Activated B cell treated with CpG ODN at 0.5 μM for 24 hours (primary cell): ENCODE data around the gene TUBA4B. TPM values are rescaled to one million over a fixed set of nuclear protein-coding genes. Genes with fewer than 3 reads are reported as not detected.
"Not testable (repeated sequence)": the region's sequence is repeated elsewhere in the genome, so short reads cannot be mapped to it uniquely, and the experiment has no call there.

Experiments
- ATAC-seq: fragments of 200-7000 bp; cut with Tn5 transposase; one replicate; pipeline ENCODE4 v1.10.0; 2021; ENCODE audit warnings: low read depth, mild to moderate bottlenecking, moderate library complexity
- CTCF ChIA-PET: fragments of 350-600 bp; sonication (Branson Sonifier 250); formaldehyde crosslinking; loops from one replicate; lab custom pipeline; 2021; ENCODE audit warnings: antibody characterized with exemption; lab: Charles Lee
- POLR2A ChIA-PET: fragments of 350-600 bp; sonication (Branson Sonifier 250); formaldehyde crosslinking; loops from one replicate; lab custom pipeline; 2021; ENCODE audit warnings: antibody characterized with exemption; lab: Charles Lee
- DNase-seq: peaks from one replicate; pipeline ENCODE4 v3.0.0; 2022
- H3K27ac Mint-ChIP-seq: one replicate; pipeline ENCODE4 v1.8.0; 2020; ENCODE audit warnings: mixed read lengths
- H3K27me3 Mint-ChIP-seq: one replicate; pipeline ENCODE4 v1.8.0; 2021; ENCODE audit warnings: mixed read lengths
- H3K36me3 Mint-ChIP-seq: one replicate; pipeline ENCODE4 v1.8.0; 2021; ENCODE audit warnings: low read depth, mixed read lengths
- H3K4me1 Mint-ChIP-seq: one replicate; pipeline ENCODE4 v1.8.0; 2021; ENCODE audit warnings: mixed read lengths
- H3K4me3 Mint-ChIP-seq: one replicate; pipeline ENCODE4 v1.8.0; 2020; ENCODE audit warnings: mild to moderate bottlenecking, mixed read lengths
- H3K9me3 Mint-ChIP-seq: one replicate; pipeline ENCODE4 v1.8.0; 2020; ENCODE audit warnings: mixed read lengths
- intact Hi-C: fragments of 100-400 bp; cut with micrococcal nuclease; formaldehyde crosslinking; loops from one replicate; pipeline ENCODE4 v1.15.1; 2024
- total RNA-seq: library from RNA; stranded (reverse); gene quantifications from 2 replicates; pipeline ENCODE4 v1.2.3, GENCODE V29; 2022
- TF ChIP-seq, protein P1 (sequence below): fragments of 200-600 bp; IDR thresholded peaks from one replicate; pipeline ENCODE4 v1.8.0; 2022; ENCODE audit warnings: antibody characterized with exemption, mild to moderate bottlenecking

Gene TUBA4B
- total RNA-seq, 1 donor from 2014 or later = not detected

DNA sequence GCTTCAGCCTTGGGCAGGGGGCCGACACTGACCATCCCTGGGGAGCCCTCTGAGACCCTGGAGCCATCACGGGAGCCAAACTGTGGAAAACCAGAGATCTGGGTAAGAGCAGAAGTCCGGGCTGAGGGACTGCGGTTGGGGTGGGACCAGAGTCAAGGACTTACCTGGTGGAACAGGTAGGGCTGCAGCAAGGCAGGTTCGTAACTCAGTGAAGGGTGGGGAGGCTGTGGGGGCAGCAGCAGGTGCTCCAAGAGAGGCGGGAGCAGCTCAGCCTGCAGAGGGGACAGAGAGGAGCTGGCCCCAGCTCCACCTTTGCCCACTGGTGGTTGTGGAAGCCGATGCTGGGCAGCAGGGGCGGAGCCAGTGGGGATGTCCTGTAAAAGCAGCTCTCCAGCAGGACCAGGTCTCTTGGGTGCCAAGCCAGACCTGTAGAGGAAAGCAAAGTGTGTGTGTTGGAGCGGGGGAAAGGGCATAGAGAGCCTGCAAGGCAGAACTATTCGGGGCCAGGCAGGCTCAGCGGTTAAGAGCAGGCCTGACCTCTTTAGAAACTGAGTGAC, 49.4 kb downstream of the TUBA4B start:
- ChIA-PET POLR2A (no interaction called here), CTCF (interaction anchor here (1.3 to 1.6 kb wide), 2 partner anchors 131 to 143 kb away, joined by 4 read pairs; no protein-coding TSS in a partner anchor)
- no peak for ATAC-seq
- Mint-ChIP-seq H3K36me3 (no peaks in the 10 kb centered on the region), H3K4me1 (peaks cover 7% of the 10 kb centered on the region), H3K27me3 (peaks cover 64% of the 10 kb centered on the region), H3K27ac (no peak overlapping the region), H3K9me3 (no peaks in the 10 kb centered on the region), H3K4me3 (no peak overlapping the region)
- TF ChIP-seq, protein P1, sequence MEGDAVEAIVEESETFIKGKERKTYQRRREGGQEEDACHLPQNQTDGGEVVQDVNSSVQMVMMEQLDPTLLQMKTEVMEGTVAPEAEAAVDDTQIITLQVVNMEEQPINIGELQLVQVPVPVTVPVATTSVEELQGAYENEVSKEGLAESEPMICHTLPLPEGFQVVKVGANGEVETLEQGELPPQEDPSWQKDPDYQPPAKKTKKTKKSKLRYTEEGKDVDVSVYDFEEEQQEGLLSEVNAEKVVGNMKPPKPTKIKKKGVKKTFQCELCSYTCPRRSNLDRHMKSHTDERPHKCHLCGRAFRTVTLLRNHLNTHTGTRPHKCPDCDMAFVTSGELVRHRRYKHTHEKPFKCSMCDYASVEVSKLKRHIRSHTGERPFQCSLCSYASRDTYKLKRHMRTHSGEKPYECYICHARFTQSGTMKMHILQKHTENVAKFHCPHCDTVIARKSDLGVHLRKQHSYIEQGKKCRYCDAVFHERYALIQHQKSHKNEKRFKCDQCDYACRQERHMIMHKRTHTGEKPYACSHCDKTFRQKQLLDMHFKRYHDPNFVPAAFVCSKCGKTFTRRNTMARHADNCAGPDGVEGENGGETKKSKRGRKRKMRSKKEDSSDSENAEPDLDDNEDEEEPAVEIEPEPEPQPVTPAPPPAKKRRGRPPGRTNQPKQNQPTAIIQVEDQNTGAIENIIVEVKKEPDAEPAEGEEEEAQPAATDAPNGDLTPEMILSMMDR = no peak
- DNase-seq = no peak
- intact Hi-C loops = no loop called here

DNA sequence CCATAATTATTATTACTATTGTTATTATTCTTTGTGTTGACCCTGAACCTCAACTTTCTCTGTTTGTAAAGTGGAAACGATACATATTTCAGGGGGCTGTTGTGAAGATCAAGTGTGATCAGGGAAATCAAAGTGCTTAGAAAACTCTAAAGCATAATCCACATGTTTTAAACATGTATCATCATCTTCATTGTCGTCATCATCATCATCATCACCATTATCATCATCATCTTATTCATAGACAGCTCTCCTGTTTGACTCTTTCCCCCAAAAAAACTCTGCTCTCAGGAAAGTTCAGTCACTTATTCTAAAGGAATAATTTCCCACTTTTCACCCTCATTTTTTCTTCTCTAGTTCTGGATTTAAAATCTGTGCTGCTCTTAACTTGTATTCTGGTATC, 51.2 kb downstream of the TUBA4B start:
- Mint-ChIP-seq H3K27me3 (peaks cover 71% of the 10 kb centered on the region), H3K4me1 (peaks cover 1% of the 10 kb centered on the region), H3K4me3 (no peak overlapping the region), H3K36me3 (no peaks in the 10 kb centered on the region), H3K27ac (no peak overlapping the region), H3K9me3 (no peaks in the 10 kb centered on the region)
- POLR2A ChIA-PET = no interaction called here
- intact Hi-C loops = no loop called here
- DNase-seq = no peak
- no peak for ATAC-seq
- CTCF ChIA-PET = interaction anchor here (1.4 to 1.6 kb wide), 2 partner anchors 9 to 133 kb away, joined by 3 to 4 read pairs; no protein-coding TSS in a partner anchor
- TF ChIP-seq, protein P1 = no peak

DNA sequence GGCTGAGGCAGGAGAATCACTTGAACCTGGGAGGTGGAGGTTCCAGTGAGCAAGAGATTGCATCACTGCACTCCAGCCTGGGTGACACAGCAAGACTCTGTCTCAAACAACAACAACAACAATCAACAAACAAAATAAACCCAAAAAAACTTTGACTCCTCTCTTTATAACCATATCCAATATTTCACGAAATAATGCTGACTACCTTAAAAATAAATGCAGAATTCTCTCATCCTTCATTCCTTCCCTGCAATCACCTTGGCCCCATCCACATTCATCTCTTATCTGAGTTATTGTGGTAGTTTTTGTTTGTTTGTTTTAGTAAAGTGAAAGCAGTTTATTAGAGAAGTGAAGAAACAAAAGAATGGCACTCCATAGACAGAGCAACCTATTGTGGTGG, 53.0 kb downstream of the TUBA4B start:
- TF ChIP-seq, protein P1 = no peak
- intact Hi-C loops = loop anchor here (5.0 kb wide), 1 partner anchor 344 kb away; no protein-coding TSS in a partner anchor
- Mint-ChIP-seq H3K36me3 (no peaks in the 10 kb centered on the region), H3K9me3 (no peaks in the 10 kb centered on the region), H3K27me3 (peaks cover 79% of the 10 kb centered on the region), H3K4me3 (no peak overlapping the region), H3K27ac (no peak overlapping the region), H3K4me1 (peaks cover 3% of the 10 kb centered on the region)
- CTCF ChIA-PET = interaction anchor here (1.3 kb wide), 1 partner anchor 11 kb away, joined by 6 read pairs; no protein-coding TSS in a partner anchor
- POLR2A ChIA-PET = no interaction called here
- ATAC-seq = no peak
- no peak for DNase-seq

DNA sequence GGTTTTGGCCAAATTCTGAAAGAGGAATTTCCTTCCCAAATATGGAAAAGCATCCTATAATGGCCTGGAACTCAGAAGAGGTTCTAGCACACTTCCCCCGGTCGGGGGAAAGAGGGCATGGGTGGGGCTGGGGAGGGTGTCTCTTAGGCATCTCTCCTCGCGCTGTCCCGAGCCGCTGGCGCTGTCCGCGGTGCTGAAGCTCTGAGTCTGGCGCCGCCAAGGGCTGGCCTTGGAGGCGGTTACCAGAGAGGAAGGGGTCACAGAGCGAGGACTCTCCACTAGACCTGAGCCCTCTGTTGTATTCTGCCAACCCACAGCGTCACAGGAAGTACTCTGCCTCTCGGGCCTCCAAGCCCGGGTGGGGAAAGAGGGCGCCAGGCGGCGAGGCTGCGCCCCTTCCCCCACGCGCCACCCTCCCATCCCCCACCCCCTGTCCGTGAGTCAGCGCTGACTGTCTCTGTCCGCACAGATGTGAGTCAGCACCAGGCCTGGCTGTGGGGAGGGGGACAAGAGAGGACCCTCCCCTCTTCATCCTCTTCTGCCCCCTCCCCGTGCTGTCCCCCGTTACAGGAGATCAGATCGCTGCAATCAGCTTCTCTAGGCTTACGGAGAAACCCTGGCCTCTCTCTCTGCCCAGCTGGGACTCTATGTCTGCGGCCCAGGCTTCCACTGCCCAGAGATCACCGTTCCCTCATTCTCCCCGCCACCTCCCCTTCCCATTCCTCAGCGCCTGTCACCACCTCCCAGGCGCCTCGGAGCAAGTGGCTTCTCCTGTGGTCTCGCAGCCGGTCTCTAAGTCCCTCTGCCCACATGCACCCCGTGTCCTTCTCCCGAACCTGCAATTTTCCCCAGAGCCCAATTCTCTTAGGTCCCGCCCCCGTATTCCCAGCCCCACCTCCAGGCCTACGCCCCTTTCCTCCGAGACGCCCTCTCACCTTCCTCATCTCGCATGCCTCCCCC, 55.4 kb downstream of the TUBA4B start:
- Mint-ChIP-seq H3K27me3 (peaks cover 64% of the 10 kb centered on the region), H3K4me3 (no peak overlapping the region), H3K27ac (no peak overlapping the region), H3K9me3 (no peaks in the 10 kb centered on the region), H3K4me1 (peaks cover 3% of the 10 kb centered on the region), H3K36me3 (no peaks in the 10 kb centered on the region)
- intact Hi-C loops = loop anchor here (5.0 kb wide), 1 partner anchor 346 kb away; no protein-coding TSS in a partner anchor
- peak; percentile 77 for ATAC-seq
- POLR2A ChIA-PET = no interaction called here
- peak; percentile 61 for DNase-seq
- CTCF ChIA-PET = no interaction called here
- TF ChIP-seq, protein P1 = no peak

DNA sequence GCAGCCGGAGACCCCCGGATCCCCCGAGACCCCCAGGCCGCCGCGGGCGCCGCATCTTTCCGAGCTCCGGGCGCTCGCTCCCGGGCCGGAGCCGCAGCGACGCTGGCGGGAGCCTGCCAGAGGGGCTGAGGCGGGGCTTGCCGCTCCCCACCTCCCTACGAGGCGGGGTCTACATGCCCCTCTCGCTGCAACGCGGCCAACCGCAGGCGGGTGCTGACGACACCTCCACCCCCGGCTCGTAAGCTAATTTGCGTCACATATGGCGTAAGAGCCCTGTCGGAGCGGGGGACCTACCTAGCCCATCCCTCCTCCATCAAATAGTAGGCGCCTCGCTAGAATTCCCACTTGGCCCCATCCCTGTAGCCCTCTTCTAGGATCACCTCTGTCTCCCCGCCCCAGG, 56.2 kb downstream of the TUBA4B start, which contains the start of gene PTPRN:
Gene PTPRN (minus strand): TSS at position 124 of the 400 bp plus-strand sequence. CDS start 69 bp downstream, at position 55.
- no peak within 1 kb of the TSS for H3K4me3 Mint-ChIP-seq
- POLR2A ChIA-PET = no interaction called here
- intact Hi-C loops = loop anchor here (5.0 kb wide), 1 partner anchor 347 kb away; no protein-coding TSS in a partner anchor
- no peaks in the 10 kb centered on the region for H3K9me3 Mint-ChIP-seq
- CTCF ChIA-PET = no interaction called here
- DNase-seq (no peak), ATAC-seq (no peak)
- H3K36me3 Mint-ChIP-seq = no peaks in the 10 kb centered on the region
- peaks cover 3% of the 10 kb centered on the region for H3K4me1 Mint-ChIP-seq
- H3K27ac Mint-ChIP-seq = no peak within 1 kb of the TSS
- TF ChIP-seq, protein P1 = no peak
- peaks cover 61% of the 10 kb centered on the region for H3K27me3 Mint-ChIP-seq

DNA sequence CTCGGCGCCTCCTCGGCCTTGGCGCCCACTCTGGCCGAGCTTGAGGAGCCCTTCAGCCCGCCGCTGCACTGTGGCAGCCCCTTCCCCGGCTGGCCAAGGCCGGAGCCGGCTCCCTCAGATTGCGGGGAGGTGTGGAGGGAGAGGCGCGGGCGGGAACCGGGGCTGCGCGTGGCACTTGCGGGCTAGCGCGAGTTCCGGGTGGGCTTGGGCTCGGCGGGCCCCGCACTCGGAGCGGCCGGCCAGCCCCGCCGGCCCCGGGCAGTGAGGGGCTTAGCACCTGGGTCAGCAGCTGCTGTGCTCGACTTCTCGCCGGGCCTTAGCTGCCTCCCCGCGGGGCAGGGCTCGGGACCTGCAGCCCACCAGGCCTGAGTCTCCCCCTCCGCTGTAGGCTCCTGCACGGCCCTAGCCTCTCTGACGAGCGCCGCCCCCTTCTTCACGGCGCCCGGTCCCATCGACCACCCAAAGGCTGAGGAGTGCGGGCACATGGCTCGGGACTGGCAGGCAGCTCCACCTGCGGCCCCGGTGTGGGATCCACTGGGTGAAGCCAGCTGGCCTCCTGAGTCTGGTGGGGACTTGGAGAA, 59.7 kb downstream of the TUBA4B start:
- H3K36me3 Mint-ChIP-seq, POLR2A ChIA-PET, DNase-seq, CTCF ChIA-PET, H3K27ac Mint-ChIP-seq, H3K9me3 Mint-ChIP-seq, H3K4me1 Mint-ChIP-seq, intact Hi-C loops, H3K4me3 Mint-ChIP-seq, ATAC-seq: not testable (repeated sequence)
- H3K27me3 Mint-ChIP-seq = peaks cover 35% of the 10 kb centered on the region
